H1 (cell line): ENCODE results near the gene BICRAL. TPM values are rescaled to one million over a fixed set of nuclear protein-coding genes. Genes with fewer than 3 reads are reported as not detected.

Experiments
- CHD1 ChIP-seq: IDR thresholded peaks from 2 replicates; pipeline ENCODE4 v1.6.1; 2012; ENCODE audit warnings: low read depth, low read length, improper control_type of control experiment
- EZH2 ChIP-seq: fragments of 200-600 bp; sonication (generic); IDR thresholded peaks from 2 replicates; pipeline ENCODE4 v1.7.1; 2012; ENCODE audit warnings: low read depth, mild to moderate bottlenecking, moderate library complexity, low read length, inconsistent platforms; ENCODE audit not compliant: severe bottlenecking
- GABPA ChIP-seq: IDR thresholded peaks from 2 replicates; pipeline ENCODE4 v1.6.1; 2011; ENCODE audit warnings: mild to moderate bottlenecking, low read length, moderate library complexity, borderline replicate concordance; ENCODE audit not compliant: insufficient read depth
- SP4 ChIP-seq: IDR thresholded peaks from 2 replicates; pipeline ENCODE4 v1.6.1; 2012; ENCODE audit warnings: low read length, inconsistent platforms
- polyA plus RNA-seq, 7 experiments: library from polyadenylated mRNA; depleted of rRNA in 3 of 7; stranded (reverse) in 5 of 7; unstranded in 2 of 7; fragments of >200 nt in 5 of 7; fragments of 200-250 nt in 2 of 7; gene quantifications; 1 replicate in 5 of 7; 2 replicates in 1 of 7; 4 replicates in 1 of 7; pipeline versions ENCODE4 v1.2.1 to v1.2.3, GENCODE V29; 2011 to 2013; ENCODE audit warnings: missing spikeins in 2 of 7, mixed read lengths in 2 of 7
- total RNA-seq: library from RNA; stranded (reverse); fragmentation: NEBNext Ultra II Directional; extraction: Animal tissue kit (Norgen Biotek cat#: 25700); gene quantifications from 2 replicates; pipeline ENCODE4 v1.2.1, GENCODE V29; 2021

Gene BICRAL
- total and polyA plus RNA-seq, 2 of the 8 experiments (the other 6 are each of a cell fraction or from before 2014, with no cell fraction given), result 9.4 to 12.2 TPM

DNA sequence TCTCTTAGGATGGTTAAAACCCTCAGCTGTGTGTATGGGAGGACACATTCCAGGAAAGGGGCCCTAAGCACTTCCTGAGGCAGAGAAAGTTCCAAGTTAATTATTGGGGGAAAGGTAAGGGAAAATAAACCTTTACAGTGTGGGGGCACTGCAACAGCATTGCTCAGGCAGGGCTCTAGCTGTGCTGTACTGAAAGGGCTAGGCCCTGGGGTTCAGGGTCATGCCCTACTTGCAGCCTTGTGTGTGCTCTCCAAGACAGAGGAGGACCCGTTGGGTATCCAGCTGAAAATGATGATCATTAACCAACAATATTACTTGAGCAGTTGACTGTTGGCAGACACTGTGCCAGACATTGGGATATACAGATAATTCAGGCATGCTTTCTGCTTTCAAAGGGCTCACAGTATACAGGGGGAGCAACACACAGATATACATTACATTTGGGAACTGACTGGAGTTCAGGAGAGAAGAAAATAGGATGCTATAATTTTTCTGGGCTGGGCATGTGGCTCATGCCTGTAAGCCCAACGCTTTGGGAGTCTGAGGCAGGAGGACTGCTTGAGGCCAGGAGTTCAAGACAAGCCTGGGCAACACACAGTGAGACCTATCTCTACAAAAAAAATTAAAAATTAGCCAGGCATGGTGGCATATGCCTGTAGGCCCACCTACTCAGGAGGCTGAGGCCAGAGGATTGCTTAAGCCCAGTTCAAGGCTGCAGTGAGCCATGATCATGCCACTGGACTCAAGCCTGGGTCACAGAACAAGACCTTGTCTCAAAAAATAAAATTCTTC is 88.5 kb downstream of the BICRAL start (continued):
- TF ChIP-seq EZH2 (no peak), GABPA (no peak), CHD1 (no peak), SP4 (no peak)
- TF ChIP-seq, all 59 proteins: peak for 0
